UCSD-AML1 (cell line): ENCODE data around the gene ERGIC1.
"Not testable (repeated sequence)": the region's sequence is repeated elsewhere in the genome, so short reads cannot be mapped to it uniquely, and the experiment has no call there.

Experiments used
- DNase-seq: peaks from one replicate; lab custom pipeline; 2025; ENCODE audit not compliant: unreplicated experiment; lab: John Stamatoyannopoulos, UW

Gene ERGIC1

DNA sequence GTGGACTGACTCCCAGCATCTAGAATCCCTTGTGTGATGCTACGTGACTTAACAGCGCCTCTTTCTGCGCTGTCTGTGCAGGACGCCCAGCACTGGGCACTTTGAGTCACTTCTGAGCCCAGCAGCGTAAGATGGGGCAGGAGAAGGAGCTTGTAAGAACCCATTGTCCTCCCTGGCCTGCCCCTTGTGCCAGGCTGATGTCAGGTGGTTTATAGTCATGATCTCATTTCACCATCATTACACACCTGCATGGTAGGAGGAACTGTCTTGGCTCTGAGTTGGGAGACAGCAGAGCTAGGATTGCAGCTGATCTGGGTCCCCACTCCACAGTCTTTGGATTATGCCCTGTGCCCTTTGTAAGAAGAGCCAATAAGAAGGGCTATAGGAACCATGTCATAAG is 12.2 kb downstream of the ERGIC1 start:
- no peak for DNase-seq

DNA sequence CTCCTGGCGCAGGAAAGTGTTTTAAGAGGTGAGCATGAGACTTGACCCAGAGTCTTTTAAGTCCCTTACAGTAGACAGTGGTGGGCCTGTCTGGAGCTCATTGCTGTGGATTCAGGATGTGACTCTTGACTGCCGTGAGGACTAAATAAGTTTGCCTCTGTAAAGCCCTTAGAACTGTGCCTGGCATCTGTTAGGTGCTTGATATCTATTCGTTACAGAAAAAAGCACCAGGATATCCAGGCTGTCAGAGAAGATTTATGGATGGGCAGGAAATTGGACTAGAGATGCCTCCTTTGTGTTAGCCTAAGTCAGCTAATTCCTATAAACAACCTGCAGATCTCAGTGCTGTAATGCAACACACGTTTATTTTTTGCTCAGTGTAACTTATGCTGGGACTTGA is 12.6 kb downstream of the ERGIC1 start:
- no peak for DNase-seq

DNA sequence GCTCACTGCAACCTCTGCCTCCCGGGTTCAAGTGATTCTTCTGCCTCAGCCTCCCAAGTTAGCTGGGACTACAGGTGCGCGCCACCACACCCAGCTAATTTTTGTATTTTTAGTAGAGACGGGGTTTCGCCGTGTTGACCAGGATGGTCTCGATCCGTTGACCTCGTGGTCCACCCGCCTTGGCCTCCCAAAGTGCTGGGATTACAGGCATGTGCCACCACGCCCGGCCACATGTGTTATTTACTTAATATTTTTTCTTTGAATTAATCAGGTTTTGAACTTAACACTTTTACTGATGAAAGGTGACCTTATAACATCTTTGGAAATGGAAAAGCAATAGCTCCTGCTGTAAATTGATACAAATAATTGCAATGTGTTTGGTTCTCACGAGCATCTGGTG is 13.5 kb downstream of the ERGIC1 start:
- DNase-seq, result not testable (repeated sequence)

DNA sequence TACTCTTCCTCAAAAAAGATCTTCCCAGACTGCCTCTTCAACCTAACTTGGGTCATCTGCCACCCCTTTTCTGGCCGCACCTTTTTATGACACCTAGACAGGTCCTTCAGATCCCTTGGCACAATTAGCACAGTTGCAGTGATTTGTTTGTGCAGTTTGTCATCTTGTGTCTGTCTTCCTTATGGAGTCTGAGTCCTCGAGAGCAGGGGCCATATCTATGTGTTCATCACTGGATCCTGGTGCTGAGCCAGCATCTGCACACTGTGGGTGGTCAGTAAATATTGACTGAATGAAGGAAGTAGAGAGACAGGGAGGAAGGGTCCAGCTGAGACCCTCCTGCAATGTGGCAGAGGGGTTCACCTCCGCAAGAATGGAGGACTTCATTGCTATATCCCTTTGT is 14.4 kb downstream of the ERGIC1 start:
- DNase-seq, result no peak

DNA sequence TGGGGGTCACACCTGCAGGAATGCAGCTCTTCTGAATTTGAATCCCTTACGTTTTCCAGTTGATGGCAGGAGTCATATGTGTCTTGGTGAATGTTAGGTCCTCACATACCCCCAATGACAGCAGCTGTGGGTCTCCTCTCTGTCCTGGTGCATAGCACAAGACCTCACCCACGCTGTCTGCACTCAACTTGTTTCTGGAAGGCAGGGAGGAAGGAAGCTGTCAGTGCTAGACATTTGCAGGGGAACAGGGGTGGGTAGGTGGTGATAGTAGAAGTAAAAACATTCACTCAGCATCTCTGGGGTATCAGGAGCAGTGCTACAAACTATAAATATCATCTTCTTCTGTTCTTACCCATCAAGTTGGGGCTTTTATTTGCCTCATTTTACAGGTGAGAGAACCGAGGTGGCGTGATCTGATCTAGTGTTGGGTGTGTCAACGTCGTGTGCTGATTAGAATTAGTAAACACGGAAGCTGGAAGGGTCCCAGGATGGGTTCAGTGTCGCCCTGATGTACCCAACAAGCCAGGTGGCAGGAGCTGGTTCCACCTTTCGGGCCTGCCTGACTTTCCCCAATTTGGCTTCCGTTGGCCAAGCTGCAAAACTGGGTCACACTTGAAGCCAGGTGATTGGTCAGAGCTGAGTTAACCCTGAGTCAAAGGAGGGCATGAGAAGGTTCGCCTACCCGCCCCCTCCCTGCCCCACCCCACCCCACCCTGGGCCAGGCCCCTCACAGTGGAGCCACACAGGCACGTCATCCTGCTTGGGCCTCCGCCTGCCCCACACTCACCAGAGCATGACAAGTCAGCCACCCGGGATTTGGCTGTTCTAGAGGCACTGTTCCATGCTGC is 15.8 kb downstream of the ERGIC1 start:
- DNase-seq, result peak; percentile 31

DNA sequence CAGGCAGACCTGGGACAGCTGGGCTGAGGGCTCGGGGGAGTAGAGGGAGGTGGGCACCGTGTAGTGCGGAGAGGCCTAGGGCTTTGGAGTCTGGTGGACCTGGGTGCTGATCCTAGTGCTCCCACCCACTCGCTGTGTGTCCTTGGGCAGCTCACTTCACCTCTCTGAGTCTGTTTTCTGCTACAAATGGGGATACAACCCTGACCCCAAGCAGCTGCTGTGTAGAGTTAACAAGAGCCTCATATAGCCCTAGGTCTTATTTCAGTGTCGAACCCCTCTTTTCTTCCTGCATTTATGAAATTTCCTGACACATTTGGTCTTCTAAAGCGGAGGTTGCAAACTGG is 16.4 kb downstream of the ERGIC1 start:
- DNase-seq, result no peak

DNA sequence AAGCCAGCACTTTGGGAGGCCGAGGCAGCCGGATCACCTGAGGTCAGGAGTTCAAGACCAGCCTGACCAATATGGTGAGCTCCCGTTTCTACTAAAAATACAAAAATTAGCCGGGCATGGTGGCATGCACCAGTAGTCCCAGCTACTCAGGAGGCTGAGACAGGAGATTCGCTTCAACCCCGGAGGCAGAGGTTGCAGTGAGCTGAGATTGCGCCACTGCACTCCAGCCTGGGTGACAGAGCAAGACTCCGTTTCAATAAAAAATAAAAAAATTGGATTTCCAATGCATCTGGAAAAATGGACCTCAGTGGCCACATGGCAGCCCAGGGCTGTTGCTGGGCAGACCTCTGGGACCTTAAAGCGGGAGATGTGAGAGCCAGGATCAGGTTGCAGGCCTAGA is 17.2 kb downstream of the ERGIC1 start:
- not testable (repeated sequence) for DNase-seq

DNA sequence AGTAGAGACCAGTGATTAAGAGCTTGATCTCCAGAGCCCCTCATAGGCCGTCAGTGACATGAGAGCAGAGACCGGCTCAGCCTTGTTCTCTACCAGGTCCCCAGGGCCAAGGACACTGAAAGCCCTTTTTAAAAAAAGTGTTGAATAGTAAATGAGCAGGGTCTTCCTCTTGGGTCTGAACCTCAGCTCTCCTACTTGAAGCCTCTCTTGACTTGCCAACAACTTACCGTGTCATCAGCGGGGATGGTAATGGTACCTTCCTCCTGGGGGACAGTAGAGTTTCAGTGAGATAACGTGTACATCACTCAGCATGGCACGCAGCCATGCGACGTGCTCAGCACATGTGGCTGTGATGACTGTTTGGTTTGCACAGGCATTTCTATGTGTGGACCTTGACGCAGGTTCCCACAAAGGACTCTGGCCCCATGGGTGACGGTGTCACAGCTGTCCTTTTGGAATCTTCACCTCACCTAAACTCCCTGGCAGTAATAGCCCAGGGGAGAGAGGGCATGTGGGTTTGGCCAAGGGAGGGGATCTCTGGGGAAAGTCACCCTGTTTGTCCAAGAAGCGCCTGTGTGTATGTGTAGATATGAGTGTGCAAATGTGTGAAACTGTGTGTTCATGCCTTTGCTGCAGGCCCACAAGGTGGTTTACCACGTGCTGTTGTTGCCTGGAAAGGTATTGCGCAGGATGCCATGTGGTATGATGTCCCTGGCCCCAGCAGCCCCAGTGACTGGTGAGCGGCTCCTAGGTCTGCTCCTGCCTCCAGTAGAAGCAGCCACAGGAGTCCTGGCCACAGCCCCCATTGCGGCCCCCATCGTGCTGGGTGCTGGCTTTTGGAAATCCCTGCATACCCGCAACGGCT is 18.7 kb downstream of the ERGIC1 start:
- DNase-seq, result no peak

DNA sequence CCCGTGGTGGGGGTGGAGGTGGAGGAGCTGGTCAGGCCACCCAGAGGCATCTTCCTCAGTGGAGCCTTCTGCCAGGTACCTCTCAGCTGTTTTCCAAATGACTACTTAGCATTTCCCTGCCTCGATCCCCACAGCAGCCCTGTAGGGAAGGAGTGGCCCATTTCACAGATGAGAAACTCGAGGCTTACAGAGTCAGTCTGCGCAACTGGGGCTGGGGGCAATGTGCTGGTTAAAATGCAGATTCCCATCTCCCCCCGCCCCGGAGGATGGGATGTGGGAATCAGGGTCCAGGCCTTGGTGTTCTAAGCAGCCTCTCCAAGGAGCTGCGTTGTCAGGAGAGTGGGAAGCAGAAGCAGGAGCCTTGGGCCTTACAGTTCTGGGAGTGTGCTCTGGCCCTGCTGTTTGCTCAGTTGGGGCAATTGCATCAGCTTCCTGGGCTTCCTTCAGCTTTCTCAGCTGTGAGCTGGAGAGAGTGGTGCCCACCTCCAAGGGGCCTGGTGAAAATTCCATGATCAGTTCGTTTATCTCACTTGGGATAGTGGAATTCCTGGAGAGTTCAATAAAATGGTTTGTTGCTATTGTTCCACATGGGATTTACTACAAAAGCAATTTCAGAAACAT is 19.4 kb downstream of the ERGIC1 start:
- DNase-seq, result peak; percentile 30

DNA sequence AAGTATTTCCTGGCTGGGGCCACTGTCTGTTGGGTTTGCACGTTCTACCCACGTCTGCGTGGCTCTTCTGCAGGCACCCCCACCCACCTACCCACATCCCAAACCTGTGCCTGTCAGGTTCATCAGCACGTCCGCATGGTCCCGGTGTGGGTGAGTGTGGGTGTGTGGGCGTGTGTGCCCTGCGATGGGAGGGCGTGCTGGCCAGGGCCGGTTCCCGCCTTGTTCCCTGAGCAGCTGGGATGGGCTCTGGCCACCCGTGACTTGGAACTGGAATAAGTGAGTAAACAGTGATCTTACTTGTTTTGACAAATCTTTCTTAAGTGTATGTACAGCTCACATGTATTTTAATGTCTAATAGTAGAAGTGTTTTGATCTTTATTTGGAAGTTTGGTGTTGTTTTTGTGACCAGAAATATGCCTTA is 20.4 kb downstream of the ERGIC1 start:
- no peak for DNase-seq

DNA sequence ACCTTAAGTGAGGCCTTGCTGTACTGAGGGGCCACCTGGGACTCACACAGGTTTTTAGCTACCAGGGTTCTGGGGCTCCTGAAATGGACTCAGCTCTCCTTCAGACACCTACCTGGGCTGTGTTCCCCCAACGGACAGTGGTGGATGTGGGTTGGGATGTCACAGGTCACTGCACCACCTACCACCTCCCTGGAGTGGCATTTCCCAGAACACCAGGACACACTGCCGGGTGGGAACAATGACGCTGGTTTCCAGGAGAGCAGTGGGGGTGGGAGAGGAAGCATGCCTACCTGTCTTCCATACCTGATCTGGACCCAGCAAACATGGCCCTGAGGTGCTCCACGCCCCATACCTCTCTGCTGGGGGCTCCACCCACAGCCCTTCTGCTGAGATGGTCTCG is 20.9 kb downstream of the ERGIC1 start:
- no peak for DNase-seq

DNA sequence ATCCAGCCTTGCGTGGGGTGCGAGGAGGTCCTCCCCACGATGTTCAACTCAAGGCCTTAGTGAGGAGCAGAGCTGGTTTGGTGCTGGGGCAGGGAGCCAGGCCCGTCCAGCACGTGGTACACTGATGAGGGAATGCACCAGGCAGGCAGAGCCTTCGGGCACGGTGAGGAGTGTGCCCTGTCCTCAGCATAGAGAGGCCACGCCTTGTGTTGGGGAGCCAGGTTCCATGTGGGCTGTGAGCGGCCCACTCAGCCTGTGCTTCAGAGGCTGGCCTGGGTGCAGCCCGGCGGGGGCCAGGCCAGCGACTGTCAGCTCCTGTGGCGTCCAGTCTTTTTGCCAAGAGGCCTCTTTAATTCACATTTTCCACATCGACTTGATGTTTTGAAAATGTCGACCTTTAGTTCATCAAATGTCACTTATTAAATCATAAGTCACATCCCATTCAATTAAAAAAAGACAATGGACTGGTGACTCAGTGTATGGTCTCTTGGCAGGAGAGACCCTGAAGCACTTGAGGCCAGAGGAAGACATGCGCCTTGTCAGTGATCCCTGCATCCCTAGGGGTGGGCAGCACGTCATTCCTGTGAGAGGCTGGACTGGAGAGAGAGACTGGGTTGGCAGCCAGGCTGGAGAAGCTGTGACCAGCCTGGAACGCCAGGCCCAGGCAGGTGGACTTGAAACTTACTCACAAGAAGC is 21.7 kb downstream of the ERGIC1 start:
- no peak for DNase-seq

DNA sequence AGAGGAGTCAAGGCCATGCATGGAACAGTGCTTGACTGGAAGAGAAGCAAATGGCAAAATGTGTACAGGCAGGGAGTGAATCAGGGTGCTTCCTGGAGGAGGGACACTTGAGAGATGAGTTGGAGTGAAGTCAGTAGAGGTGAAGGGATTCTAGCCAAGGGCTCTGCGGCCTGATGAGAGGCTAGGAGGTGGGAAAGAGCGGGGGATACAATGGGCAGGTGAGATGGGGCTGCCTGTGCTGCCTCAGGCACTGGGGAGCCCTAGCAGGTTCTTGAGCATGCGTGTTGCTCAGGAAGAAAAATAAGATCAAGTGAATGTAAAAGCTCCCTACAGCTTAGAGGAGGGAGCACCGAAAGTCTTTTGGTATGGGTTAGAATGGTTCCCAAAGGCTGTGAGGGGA is 22.3 kb downstream of the ERGIC1 start:
- no peak for DNase-seq

DNA sequence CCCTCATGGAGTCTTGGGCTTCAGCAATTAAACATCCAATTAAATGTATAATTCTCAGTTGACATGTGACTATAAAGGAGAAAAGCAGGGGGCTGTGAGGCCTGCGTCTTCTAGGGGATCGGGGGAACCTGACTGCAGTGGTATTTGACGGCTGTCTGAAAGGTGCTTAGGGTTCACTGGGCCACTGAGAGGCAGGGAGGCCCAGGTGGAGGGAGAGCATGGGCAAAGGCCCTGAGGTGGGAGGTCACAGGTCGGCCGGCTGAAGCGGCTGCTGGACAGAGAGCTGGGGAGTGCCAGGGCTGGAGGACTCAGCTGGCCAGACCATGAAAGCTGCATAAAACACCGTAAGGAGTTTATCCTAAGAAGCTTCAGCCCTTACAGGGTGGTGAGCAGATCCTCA is 23.9 kb downstream of the ERGIC1 start:
- no peak for DNase-seq

DNA sequence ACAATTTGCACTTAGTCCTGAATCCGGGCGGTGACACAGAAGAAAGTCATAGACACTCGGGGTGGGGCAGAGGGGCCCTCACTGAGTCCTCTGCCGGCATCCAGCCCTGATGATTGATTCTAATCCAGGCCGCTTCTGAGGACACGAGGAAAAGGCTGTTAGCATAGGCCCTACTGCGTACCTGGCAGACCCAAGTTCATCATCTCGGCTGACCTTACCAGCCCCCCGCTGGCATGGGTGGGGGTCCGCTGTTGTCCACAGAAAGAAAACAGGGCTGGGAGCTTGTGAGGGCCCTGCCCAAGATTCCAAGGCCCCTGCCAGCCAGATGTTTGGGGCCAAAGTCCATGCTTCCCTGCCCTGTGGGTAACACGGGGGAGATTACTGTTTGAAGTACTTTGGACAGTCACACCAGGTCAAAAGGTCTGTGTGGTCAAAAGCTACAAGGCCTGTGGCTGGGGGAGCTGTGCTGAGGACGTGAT is 24.5 kb downstream of the ERGIC1 start:
- DNase-seq, result no peak

DNA sequence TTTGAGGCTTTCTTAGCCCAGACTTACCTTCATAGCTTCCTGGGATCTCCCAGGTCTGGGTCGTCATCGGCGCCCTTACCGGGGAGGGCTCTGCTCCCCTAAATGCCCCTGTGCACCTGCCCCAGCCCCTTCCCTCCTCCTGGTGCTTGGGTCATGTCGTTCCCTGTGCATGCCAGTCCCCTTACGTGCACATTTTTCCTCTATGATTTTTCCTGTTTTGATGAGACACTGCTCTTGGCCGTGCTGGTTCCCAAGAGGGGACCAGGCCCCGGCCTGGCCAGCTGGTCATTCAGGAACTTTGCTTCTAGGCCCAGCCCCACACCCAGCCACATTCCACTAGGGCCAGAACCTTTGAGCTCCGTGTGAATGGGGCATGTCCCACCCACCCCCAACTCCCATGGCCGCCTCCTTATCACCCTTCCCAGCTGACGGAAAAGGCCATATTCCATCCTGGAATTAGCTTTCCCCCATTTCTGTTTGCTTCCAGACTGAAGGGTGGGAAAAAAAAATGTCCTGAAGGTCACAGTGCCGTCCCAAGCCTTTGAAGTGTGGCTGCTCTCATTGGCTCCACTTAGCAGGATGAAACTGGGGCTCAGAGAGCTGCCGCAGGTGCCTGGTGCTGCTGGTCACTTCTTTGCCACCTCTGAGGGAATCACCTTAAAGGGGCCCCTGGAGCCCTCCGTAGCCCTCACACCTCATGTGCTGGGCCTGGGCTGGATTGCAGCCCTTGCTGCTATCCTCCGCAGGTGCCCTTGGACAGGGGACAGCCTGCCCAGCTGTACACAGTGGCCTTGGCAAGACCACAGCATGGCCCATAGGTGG is 25.1 kb downstream of the ERGIC1 start:
- DNase-seq, result no peak

DNA sequence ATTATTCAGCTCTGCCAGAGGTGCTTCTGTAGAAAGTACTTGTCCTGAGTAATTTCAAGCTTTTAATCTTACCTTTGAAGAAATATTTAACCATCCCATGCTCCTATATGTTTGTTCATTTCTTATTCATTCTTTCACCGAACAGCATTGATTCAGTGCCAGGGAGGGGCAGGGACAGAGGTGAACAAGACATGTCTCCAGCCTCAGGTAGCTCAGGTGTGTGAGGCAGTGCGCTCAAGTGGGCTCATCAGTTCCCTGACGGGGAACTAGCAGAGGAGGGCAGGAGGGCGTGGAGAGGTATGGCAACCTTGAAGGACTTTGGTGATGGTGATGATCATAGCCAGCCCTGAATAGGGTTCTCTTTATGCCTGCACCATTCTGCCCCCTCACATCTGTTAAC is 25.9 kb downstream of the ERGIC1 start:
- no peak for DNase-seq

DNA sequence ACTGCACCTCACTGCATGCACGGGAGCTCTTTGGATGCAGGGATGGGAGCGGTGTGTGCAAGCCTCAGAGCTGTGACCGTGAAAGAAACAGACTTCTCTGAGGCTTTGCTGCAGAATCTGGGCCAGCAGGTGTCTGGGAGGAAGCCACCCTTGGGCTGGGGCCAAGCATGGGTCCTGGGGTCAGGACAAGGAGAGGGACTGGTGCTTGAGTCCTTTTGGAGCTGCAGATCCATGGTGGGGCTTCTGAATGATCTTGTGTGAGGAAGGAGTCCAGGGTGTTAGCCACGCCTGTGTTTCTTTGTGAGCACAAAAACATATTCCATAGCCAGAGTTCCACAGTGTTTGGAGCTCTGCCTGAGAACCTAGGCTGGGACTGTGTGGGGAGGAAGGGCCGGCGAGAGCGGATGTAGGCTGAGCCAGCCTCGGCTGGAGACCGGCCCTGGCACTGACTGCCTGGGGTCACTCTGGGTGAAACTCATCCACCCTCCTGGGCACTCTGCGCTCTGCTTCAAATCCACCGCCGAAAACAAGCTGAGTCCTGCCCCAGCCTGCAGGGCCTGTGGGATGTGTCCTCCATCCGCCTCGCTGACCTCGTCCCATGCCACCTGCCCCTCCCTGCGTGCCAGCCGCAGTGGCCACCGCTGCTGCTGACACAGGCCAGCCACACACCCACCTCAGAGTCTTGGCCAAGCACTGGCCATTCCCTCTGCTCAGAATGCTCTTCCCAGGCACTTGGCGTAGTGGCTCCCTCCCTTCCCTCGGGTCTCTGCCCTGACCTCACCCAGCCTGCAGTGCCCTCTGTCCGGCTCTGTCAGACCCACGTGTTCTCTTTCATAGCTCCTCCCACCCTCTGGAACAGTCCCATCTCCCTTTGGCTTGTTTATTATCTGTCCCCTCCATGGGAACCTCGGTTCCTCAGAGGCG is 26.7 kb downstream of the ERGIC1 start:
- no peak for DNase-seq

DNA sequence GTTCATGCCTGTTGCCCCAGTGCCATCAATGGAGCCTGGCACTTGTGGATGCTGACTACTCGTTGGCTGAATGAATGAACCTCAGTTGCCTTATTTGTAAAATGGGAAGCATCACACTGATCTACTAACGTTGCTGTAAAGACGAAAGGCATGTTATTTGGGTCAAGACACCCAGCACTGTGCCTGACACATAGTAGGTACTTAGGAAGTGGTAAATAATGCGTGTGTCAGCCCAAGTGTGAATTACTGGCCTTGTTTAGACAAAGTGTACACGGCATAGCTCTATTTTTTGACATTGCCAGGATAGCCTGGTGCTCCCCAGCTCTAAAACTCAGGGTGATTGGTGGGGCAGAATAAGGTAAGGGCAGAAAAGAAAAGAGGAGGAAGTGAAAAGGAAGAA is 27.4 kb downstream of the ERGIC1 start:
- no peak for DNase-seq
